Inflammatory macrophage (primary cell): ENCODE measurements around the gene ABHD17C.
A peak's percentile ranks its signal among the peaks of the same experiment; 100 is the strongest.

Experiments
- DNase-seq, 2 donors: peaks; one replicate each; pipeline ENCODE4 v3.0.0-alpha.2; 2020 to 2022

ABHD17C gene

DNA sequence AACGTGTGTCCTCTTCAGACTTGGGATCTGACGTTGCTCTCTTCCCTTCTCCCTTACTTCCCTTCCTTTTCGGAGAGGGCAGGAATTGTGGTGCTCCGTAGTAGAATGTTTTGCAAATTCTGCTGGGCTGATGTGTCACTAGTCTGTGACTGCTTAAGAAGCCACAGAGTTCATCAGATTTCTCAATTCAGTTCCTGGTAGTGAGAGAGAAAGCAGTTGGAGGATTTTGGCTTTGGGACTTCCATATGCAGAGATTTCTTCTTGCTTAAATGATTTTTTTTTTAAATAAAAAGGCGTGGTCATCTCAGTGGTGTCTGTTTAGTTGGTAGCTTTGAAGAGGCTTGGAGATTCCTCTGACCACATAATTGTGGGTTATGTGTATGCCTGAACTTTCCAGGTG lies 94.2 kb downstream of the ABHD17C start:
- DNase-seq = peak; percentile 85 to 91

DNA sequence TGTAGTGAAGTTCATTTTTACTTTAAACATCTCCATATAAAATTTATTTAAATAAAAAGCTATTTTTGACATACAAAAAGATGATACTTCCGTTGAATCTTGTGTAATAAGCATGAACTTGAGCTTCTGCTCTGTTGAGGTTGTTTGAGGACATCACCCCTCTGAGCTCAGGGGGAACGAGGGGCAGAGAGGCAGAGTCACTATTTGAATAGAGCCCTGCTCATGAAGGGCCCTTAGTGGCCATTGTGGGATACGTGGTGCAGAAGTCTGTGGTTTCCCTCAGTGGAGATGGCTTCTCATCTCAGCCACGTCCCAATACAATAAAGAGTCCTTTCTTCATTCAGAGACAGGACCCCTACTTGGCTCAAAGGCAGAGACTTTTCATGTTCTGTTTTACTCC lies 94.7 kb downstream of the ABHD17C start:
- DNase-seq = peak; percentile 28 to 43

DNA sequence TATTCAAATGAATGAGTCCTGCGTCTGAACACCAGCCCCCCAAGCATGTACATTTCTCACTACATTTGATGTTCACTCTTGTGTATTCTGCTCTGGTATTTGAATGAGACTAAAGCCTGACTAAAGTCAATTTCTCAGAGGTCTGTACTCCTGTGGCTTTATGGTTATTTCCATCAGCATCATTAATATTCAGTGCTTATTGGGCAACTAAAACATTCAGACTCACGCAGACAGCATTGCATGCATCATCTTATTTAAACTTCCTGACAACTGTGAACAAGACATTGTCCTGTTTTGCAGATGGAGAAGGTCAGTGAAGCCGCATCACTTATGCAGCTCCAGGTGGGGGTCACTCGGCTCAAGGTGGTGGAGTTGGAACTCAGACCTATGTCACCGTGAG lies 95.1 kb downstream of the ABHD17C start:
- peak in 1 of 2 donors; percentile 7 for DNase-seq

DNA sequence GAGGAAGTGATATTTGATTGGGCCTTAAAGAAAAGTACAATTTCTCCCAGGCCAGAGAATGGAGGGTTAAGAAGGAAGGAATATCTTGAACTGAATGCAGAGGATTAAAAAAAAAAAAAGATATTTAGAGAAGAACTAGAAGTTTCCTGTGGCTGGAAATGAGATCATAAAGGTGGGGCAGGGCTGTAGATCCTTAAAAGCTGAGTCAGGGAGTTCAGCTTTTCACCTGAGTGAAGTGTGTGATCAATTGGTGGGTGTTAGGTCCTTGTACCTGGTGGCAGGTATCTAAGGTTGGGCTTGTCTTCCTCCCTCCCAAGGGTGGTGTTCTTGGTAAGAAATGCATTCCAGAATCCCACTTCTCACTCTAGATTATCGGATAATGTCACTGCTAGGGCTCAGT lies 95.9 kb downstream of the ABHD17C start:
- DNase-seq = no peak

DNA sequence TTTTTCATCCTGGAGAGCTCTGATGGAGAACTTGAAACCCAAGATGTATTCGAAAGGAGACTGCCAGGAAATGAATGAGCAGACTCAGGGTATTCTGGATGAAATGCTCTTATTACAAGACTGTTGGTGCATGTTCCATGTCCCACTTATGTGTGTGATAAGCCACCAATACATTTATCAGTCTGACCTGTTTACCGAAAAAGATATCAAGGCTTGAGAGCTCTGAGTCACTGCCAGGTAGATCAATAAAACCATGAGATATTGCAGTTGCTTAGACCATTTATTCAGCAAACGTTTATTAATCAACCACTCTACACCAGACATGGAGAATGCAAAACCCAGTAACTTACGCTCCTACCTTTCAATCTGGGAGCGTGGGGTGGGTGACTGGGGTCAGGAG lies 101.3 kb downstream of the ABHD17C start:
- DNase-seq = no peak

DNA sequence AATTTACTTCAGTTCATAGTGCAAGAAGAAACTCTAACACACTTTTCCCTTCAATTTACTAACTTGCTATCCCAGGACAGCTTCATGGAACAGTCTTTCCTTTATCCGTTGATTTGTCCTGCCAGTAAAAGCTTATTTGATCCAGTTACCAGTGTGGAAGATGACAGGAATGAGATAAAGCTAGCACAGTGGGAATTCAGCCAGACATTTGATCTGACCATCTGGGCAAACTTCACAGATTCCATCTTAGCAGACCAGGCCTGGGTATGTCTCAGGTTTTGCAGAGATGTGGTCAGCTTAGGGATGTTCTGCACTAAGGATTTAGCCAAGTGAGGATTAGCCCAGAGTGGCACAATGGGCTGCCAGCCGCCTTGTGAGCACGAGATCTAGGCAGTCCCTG lies 103.8 kb downstream of the ABHD17C start:
- DNase-seq = no peak

DNA sequence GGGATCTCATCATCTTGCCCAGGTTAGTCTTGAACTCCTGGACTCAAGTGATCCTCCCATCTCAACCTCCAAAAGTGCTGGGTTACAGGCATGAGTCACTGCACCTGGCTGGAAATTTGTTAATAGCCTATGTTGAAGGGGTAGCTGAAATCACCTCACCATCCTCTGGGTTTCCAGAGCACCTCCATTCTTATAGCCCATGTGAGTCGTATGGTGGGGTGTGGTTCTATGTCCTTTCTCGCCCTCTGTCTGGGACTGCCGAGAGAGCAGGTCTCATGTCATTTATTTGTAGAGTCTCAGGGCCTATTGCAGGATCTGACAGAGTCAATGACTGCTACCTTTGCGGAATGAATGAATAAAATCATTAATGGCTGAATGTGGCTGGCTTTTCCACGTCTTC lies 105.0 kb downstream of the ABHD17C start:
- no peak for DNase-seq

DNA sequence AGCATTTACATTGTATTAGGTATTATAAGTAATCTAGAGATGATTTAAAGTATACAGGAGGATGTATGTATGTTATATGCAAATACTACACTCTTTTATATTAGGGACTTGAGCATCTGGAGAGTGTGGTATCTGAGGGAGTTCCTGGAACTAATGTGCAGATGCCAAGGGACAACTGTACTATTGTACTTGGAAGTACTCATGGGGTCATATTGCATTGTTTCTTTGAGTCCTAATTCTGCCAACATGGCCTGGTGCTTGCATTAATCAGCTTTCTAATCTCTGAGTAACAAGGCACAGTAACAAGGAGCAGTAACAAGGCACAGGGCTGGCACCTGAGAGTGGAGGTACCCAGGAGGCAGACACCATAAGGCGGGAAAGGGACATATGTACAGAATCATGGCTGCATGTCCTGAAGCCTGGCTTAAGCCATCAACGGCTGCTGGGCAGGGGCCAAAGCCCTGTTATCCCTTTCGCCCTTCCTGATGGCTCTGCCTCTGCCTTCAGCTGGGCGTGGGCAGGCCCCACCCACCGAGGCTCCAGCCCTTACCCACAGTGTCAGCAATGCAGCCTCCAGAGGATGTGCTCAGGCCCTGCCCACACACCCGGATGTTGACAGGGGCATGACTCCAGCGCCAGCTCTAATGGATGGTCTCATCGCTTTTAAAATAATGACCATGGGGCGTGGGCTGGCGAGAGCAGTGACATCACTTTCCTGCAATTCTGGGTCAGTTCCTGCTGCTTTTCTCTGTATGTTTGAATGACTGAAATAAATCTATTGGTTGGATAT lies 107.0 kb downstream of the ABHD17C start:
- DNase-seq = peak; percentile 81 to 95

DNA sequence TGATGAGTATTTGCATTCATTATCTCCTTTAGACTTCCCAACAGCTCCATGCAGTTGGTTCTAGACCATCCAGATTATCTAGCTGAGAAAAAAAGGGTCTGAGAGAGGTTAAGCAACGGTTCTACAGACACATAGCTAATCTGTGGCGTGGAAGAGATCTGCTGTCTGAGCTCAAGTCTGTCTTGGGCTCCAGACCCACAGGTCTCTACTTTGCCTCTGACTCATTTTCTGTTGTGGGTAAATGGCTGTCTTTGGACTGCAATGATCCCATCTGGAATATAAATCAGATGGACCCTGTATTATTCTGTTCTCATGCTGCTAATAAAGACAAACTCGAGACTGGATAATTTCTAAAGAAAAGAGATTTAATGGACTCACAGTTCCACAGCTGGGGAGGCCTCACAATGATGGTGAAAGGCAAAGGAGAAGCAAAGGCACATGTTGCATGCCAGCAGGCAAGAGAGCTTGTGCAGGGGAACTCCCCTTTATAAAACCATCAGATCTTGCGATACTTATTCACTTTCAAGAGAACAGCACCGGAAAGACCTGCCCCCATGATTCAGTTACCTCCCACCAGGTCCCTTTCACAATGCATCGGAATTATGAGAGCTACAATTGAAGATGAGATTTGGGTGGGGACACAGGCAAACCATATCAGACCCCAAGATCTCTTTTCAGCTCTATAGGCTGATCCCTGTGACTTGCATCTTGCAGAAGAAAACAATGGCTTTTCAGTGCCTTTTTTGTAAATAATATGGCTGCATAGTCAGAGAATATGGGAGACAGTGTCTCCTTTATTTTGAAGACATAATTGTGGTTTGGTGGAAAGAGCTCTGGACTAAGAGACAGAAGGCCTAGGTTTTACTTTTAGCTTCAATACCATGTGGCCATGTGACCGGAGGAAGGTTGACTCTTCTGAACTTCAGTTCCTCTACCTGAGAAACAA lies 108.7 kb downstream of the ABHD17C start:
- peak; percentile 9 to 57 for DNase-seq

DNA sequence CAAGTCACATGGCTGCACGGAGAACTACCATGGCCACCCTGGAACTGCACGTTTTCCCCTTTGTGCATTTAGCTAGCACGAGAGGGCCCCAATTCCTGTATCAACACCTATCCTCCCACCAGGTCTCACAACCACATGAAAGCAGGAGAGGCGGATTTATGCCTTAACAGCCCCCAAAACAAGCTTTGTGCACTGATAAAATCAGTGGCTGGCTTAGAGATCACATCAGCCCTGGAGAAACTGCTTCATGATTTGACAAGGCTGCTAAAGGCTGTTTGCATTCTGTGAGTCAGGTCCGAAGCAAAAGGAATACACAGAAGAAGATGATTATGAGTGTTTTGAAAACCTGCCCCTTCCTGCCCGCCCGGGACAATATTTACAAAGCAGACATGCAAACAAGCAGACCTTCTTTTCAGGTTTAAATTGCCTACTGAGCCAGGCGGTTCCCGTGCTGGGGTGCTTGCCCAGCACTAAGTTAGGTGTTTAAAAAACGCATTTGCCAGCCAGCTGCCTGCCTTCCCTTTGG lies 109.9 kb downstream of the ABHD17C start:
- DNase-seq = no peak
